HCT116 (cell line): ENCODE results near the gene VEGFA.

Experiments used
- ATF3 ChIP-seq: IDR thresholded peaks from 2 replicates; pipeline ENCODE4 v1.6.1; 2012
- CTCF ChIP-seq, 3 experiments: fragments of 200-600 bp in 1 of 3; sonication (generic) in 1 of 3; IDR thresholded peaks in 2 of 3; conservative IDR thresholded peaks in 1 of 3; 2 replicates each; pipeline ENCODE4 v1.5.1; 2012 to 2017; ENCODE audit warnings: low read depth in 2 of 3, low read length in 2 of 3, antibody characterized with exemption in 1 of 3, borderline replicate concordance in 1 of 3, control low read depth in 1 of 3, mild to moderate bottlenecking in 1 of 3, mixed read lengths in 1 of 3, mixed run types in 1 of 3, moderate library complexity in 1 of 3; ENCODE audit not compliant: insufficient read depth in 1 of 3
- POLR2A ChIP-seq: IDR thresholded peaks from 2 replicates; pipeline ENCODE4 v1.7.0; 2011; ENCODE audit warnings: borderline replicate concordance; ENCODE audit not compliant: insufficient read depth, insufficient read length; ENCODE audit errors: extremely low read depth
- POLR2AphosphoS5 ChIP-seq: IDR thresholded peaks from 2 replicates; pipeline ENCODE4 v1.6.1; 2011; ENCODE audit warnings: mild to moderate bottlenecking, low read depth, low read length, moderate library complexity
- REST ChIP-seq: IDR thresholded peaks from 2 replicates; pipeline ENCODE4 v1.6.1; 2012; ENCODE audit warnings: low read depth
- ZNF274 ChIP-seq: fragments of 200-500 bp; sonication (Bioruptor generic); IDR thresholded peaks from 2 replicates; pipeline ENCODE4 v1.6.1; 2014; ENCODE audit warnings: mild to moderate bottlenecking, low read depth, low read length, inconsistent platforms

GRCh38 chr6:43722920-43723545, 47.0 kb upstream of the VEGFA start:
- no peak for TF ChIP-seq POLR2AphosphoS5
- TF ChIP-seq REST, result no peak
- TF ChIP-seq CTCF (IDR thresholded peaks at IDR 0.05 in 2 of 3, conservative IDR thresholded peaks at IDR 0.05 in 1 of 3; ENCODE audit: borderline replicate concordance in 1 of 3, insufficient read depth in 1 of 3, low read depth in 2 of 3, low read length in 2 of 3), result no peak
- no peak for TF ChIP-seq POLR2A
- TF ChIP-seq ZNF274, result no peak
- TF ChIP-seq ATF3, result no peak
